Loucy (cell line): ENCODE results near the gene DDX20.

Experiments
- CTCF ChIP-seq: fragments of 200-600 bp; sonication (generic); conservative IDR thresholded peaks from 2 replicates; pipeline ENCODE4 v1.5.1; 2014; ENCODE audit warnings: mild to moderate bottlenecking, antibody characterized with exemption, low read length
- EZH2phosphoT487 ChIP-seq: fragments of 200-600 bp; IDR thresholded peaks from 2 replicates; pipeline ENCODE4 v1.6.1; 2018; ENCODE audit warnings: antibody characterized with exemption, mild to moderate bottlenecking, moderate library complexity, borderline replicate concordance

GRCh38 chr1:111803951-111804350 lies 48.2 kb downstream of the DDX20 start:
- no peak for TF ChIP-seq CTCF
- no peak for TF ChIP-seq EZH2phosphoT487
